ENCODE data around the gene LHB.
"Not testable (repeated sequence)": the region's sequence is repeated elsewhere in the genome, so short reads cannot be mapped to it uniquely, and the experiment has no call there.

Gene LHB

GRCh38 chr19:49036815-49037214 is 19.9 kb upstream of the LHB start, which contains the start of gene CGB1:
Gene CGB1 (minus strand): TSS chr19:49036895. CDS start chr19:49036711, 184 bp downstream.
- peak; percentile 68 for DNase-seq

GRCh38 chr19:49031642-49032301 is 14.9 kb upstream of the LHB start, which contains the start of gene CGB2:
Gene CGB2 (plus strand): TSS chr19:49031890. CDS start chr19:49032096, 206 bp downstream.
- DNase-seq: peak; percentile 83

GRCh38 chr19:49030323-49030722 is 13.4 kb upstream of the LHB start:
- not testable (repeated sequence) for DNase-seq

- DNase-seq: not testable (repeated sequence)
These were observed 12.9 kb upstream of the LHB start for GRCh38 chr19:49029749-49030148.

GRCh38 chr19:49028686-49029085 is 11.8 kb upstream of the LHB start:
- DNase-seq: not testable (repeated sequence)

- not testable (repeated sequence) for DNase-seq
These were observed 8.7 kb upstream of the LHB start for GRCh38 chr19:49025599-49025998.

- not testable (repeated sequence) for DNase-seq
These were observed 8.2 kb upstream of the LHB start for GRCh38 chr19:49025088-49025487.

GRCh38 chr19:49024233-49024632 is 7.3 kb upstream of the LHB start, which contains the start of gene CGB3:
Gene CGB3 (minus strand): TSS chr19:49024333. CDS start chr19:49023971, 362 bp downstream.
- DNase-seq: not testable (repeated sequence)

GRCh38 chr19:49022116-49022515 is 5.2 kb upstream of the LHB start:
- no peak for DNase-seq

GRCh38 chr19:49020931-49021895 is 4.3 kb upstream of the LHB start:
- peak; percentile 18 for DNase-seq

GRCh38 chr19:49020342-49020741 is 3.5 kb upstream of the LHB start:
- DNase-seq: no peak

- DNase-seq: peak; percentile 64
These were observed 2.5 kb upstream of the LHB start for GRCh38 chr19:49019242-49019932.

GRCh38 chr19:49018388-49019241 is 1.7 kb upstream of the LHB start:
- peak; percentile 46 for DNase-seq

- DNase-seq: peak; percentile 86
These were observed 918 bp upstream of the LHB start for GRCh38 chr19:49017666-49018351.

GRCh38 chr19:49016067-49016839 is 638 bp downstream of the LHB start:
- DNase-seq: no peak

- no peak for DNase-seq
These were observed 2.0 kb downstream of the LHB start for GRCh38 chr19:49014870-49015255.

GRCh38 chr19:49014123-49014869 is 2.6 kb downstream of the LHB start:
- no peak for DNase-seq

GRCh38 chr19:49011194-49011593 is 5.7 kb downstream of the LHB start:
- no peak for DNase-seq

GRCh38 chr19:49010453-49010852 is 6.4 kb downstream of the LHB start:
- DNase-seq: no peak

GRCh38 chr19:49009828-49010227 is 7.1 kb downstream of the LHB start:
- no peak for DNase-seq

Data from hematopoietic multipotent progenitor cell treated with erythropoietin and hydrocortisone succinate and interleukin-3 and kit ligand, for 4 days (in vitro differentiated cells).